Fibroblast of the aortic adventitia (primary cell): Measurements from ENCODE around the gene HCFC1. TPM values are rescaled to one million over a fixed set of nuclear protein-coding genes. Genes with fewer than 3 reads are reported as not detected.

Source experiments
- DNase-seq: peaks from one replicate; pipeline ENCODE4 v3.0.0-alpha.2; 2010; ENCODE audit warnings: low read depth
- H3K4me3 ChIP-seq: 2 replicates; pipeline ENCODE4 v1.5.1; 2011; ENCODE audit warnings: low read depth, mild to moderate bottlenecking, control low read depth, low read length, moderate library complexity
- total RNA-seq: library from RNA; depleted of rRNA; stranded (reverse); fragments of >200 nt; gene quantifications from 2 replicates; pipeline ENCODE4 v1.2.3, GENCODE V29; 2012; ENCODE audit warnings: low replicate concordance
- TF ChIP-seq, protein P1 (sequence below): IDR thresholded peaks from 2 replicates; pipeline ENCODE4 v1.5.1; 2011; ENCODE audit warnings: mild to moderate bottlenecking, low read length, control low read depth, inconsistent platforms; ENCODE audit not compliant: insufficient read depth

Gene HCFC1
- total RNA-seq, 1 donor = 34.5 TPM

DNA sequence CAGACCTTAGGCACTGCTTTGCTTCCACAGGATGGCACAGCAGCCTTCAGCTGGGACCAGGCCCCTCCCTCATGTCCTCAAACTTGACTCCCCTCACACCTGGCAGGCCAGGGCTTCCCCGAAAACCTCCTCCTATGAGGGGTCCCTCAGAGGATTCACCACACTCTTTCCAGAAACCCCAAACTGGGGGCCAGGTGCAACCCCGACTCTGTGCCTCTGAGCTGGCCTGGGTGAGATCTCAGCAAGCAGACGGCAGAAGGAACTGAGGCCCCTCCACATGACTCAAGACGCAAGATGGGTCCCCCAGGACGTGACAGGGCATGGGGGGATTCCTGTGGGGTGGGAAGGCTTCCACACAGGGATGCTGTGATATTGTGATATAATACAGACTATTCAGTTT lies 6.2 kb downstream of the HCFC1 start:
- DNase-seq = no peak
- TF ChIP-seq, protein P1, sequence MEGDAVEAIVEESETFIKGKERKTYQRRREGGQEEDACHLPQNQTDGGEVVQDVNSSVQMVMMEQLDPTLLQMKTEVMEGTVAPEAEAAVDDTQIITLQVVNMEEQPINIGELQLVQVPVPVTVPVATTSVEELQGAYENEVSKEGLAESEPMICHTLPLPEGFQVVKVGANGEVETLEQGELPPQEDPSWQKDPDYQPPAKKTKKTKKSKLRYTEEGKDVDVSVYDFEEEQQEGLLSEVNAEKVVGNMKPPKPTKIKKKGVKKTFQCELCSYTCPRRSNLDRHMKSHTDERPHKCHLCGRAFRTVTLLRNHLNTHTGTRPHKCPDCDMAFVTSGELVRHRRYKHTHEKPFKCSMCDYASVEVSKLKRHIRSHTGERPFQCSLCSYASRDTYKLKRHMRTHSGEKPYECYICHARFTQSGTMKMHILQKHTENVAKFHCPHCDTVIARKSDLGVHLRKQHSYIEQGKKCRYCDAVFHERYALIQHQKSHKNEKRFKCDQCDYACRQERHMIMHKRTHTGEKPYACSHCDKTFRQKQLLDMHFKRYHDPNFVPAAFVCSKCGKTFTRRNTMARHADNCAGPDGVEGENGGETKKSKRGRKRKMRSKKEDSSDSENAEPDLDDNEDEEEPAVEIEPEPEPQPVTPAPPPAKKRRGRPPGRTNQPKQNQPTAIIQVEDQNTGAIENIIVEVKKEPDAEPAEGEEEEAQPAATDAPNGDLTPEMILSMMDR = no peak
- no peak overlapping the region for H3K4me3 ChIP-seq

DNA sequence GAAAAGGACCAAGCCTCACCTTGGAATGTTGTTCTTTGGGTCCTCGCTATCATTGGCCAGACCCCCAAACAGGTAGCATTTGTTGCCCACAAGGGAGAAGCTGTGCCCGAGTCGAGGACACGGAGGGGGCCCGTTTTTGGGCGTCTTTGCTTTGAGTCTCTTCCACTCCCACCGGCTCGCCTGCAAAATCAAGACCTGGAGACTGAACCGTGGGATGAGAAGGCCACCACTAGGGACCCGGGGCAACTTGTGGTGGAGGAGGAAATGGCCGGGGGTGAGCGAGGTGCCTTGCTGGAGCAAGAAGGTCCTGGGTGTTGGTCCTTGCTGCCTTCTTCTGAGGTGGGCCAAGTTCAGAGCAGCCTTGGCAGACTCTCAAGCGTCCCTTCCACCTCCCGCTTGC lies 7.5 kb downstream of the HCFC1 start:
- DNase-seq = no peak
- TF ChIP-seq, protein P1 = no peak
- no peak overlapping the region for H3K4me3 ChIP-seq

DNA sequence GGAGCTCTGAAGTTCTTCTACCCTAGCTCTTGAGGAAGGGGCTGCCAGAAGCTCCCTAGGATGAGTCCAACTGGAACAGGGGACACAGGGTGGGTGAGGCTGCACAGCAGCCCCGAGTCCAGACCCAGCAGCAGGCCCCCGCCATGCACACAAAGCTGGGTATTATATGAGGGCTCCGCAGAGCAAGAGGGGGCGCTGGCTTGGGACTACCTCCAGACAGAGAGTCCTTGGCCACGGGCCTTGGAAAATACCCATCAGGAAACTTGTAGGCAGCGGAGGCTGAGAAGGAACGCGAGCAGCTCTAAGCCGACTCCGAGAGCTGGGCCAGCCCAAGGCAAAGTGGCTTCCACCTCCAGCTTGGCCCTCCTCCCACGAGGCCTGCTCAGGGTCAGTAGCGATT lies 8.1 kb downstream of the HCFC1 start:
- TF ChIP-seq, protein P1 = no peak
- DNase-seq = no peak
- no peak overlapping the region for H3K4me3 ChIP-seq

DNA sequence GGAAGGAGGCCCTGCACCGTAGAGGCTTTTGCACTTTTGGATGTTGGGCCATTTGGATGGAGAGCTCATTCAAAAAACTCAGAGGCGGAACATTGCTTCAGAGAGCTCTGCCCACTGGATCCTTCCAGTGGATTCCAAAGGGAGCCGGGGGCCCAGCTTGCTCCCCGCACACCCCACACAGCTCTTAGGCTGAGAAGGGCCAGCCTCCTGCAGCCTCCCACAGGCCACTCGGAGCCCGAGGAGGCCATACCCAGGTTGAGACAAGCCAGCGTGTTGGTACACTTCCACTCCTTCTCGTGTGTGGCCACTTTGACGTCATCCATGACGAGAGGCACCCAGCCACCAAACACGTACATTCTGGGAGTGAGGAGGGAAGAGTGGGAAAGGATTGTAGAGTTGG lies 10.3 kb downstream of the HCFC1 start:
- DNase-seq = no peak
- TF ChIP-seq, protein P1 = no peak
- no peak overlapping the region for H3K4me3 ChIP-seq

DNA sequence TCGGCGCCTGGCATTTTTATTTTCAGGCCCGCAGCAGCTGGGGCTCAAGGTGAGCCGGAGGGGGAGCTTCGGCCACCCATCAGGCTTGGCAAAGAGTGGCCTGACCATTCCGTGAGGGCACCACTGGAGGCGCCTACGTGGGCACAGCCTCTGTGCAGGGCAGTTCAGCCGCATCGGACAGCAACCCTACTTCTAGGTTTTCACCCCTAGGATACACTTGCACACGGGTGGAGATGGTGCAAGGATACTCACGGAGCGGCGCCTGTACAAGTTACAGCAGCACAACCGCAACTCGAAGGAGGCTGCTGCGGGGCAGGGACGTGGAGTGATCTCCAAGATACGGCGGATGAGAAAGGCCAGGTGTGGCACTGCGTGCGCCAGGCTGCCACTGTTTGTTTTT lies 10.8 kb downstream of the HCFC1 start:
- TF ChIP-seq, protein P1 = no peak
- H3K4me3 ChIP-seq = no peak overlapping the region
- no peak for DNase-seq

DNA sequence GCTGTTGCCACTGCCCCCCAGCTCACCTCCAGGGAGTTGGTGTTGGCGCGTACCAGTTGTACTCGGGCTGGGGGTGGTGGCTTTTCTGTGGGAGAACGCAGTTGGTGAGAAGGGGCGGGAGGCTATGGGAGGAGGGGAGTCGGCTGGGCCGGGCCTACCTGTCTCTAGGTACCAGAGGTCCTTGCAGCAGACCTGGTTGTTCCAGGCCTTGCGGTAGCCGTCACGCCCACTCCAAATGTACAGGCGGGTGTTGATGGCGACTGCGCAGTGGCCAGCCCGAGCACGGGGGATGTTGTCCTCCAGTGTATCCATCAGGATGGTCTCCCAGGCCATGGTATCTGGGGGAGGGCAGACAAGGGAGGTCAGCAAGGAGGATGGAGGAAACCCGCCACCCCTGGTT lies 11.5 kb downstream of the HCFC1 start:
- no peak overlapping the region for H3K4me3 ChIP-seq
- no peak for DNase-seq
- TF ChIP-seq, protein P1 = no peak

DNA sequence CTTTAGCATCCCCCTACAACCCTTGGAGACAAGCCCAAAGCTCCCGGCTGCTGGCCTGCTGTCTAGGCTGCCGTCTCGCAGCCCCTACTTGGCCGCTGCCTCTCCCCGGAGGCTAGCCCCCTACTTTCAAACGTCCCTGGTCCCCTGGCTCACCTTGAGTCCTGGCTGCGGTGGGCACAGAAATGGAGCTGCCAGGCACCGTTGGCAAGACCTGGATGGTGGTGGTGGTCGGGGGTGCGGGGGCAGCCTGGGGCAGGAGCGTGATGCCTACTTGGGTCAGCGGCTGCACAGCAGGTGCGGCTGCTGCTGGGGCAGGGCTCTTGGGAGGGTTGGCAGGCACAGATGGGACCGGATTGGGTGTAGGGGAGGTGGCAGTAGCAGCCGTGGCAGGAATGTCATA lies 12.0 kb downstream of the HCFC1 start:
- no peak overlapping the region for H3K4me3 ChIP-seq
- DNase-seq = no peak
- TF ChIP-seq, protein P1 = no peak
